GM12801 (cell line): Measurements from ENCODE around the gene RHBDL1.

Experiments
- TF ChIP-seq, protein P1 (sequence below): IDR thresholded peaks from one replicate; pipeline ENCODE4 v1.5.1; 2011; ENCODE audit warnings: control low read depth; ENCODE audit not compliant: insufficient read length; ENCODE audit errors: extremely low read depth

RHBDL1 gene

GRCh38 chr16:638836-639235, 36.6 kb upstream of the RHBDL1 start:
- TF ChIP-seq, protein P1, sequence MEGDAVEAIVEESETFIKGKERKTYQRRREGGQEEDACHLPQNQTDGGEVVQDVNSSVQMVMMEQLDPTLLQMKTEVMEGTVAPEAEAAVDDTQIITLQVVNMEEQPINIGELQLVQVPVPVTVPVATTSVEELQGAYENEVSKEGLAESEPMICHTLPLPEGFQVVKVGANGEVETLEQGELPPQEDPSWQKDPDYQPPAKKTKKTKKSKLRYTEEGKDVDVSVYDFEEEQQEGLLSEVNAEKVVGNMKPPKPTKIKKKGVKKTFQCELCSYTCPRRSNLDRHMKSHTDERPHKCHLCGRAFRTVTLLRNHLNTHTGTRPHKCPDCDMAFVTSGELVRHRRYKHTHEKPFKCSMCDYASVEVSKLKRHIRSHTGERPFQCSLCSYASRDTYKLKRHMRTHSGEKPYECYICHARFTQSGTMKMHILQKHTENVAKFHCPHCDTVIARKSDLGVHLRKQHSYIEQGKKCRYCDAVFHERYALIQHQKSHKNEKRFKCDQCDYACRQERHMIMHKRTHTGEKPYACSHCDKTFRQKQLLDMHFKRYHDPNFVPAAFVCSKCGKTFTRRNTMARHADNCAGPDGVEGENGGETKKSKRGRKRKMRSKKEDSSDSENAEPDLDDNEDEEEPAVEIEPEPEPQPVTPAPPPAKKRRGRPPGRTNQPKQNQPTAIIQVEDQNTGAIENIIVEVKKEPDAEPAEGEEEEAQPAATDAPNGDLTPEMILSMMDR = no peak

- TF ChIP-seq, protein P1 = no peak
These were observed 34.9 kb upstream of the RHBDL1 start for GRCh38 chr16:640614-641013.

DNA sequence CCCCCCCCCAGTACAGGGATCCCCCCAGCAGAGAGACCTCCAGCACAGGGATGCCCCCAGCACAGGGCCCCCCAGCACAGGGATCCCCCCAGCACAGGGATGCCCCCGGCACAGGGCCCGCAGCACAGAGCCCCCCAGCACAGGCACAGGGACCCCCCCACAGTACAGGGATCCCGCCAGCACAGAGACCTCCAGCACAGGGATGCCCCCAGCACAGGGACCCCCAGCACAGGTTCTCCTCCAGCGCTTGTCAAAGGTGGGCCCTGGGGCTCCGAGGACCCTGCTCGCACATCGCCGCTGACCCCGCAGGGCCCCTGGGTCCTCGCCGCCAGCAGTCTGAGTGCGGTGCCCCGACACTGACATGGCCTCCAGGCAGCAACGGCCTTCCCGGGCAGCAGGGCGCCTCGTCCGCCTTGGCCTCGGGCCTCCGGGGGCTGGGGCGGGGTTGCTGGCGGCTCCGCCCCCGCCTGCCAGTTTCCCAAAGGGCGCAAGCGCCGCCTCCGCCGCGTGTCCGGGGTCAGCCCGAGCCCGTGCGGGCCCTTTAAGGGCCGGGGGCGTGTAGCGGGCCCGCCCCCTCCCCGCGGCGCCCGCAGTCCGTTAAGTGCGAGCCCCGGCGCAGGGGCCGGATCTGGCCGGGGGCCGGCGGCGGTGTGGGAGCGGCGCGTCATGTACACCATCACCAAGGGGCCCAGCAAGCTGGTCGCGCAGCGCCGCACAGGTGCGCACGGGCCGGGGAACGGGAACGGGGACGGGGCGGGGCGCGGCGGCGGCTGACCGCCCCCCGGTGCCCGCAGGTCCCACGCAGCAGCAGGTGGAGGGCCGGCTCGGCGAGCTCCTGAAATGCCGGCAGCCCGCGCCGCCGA, 33.9 kb upstream of the RHBDL1 start, which contains the start of gene MCRIP2:
Gene MCRIP2, plus strand, starts transcription at position 503 of the 863 bp plus-strand sequence. Its CDS starts 164 bp downstream, at position 667.
- TF ChIP-seq, protein P1 = no peak

GRCh38 chr16:642189-643049, 33.1 kb upstream of the RHBDL1 start:
- TF ChIP-seq, protein P1 = no peak

GRCh38 chr16:643050-643368, 32.5 kb upstream of the RHBDL1 start:
- TF ChIP-seq, protein P1 = no peak

DNA sequence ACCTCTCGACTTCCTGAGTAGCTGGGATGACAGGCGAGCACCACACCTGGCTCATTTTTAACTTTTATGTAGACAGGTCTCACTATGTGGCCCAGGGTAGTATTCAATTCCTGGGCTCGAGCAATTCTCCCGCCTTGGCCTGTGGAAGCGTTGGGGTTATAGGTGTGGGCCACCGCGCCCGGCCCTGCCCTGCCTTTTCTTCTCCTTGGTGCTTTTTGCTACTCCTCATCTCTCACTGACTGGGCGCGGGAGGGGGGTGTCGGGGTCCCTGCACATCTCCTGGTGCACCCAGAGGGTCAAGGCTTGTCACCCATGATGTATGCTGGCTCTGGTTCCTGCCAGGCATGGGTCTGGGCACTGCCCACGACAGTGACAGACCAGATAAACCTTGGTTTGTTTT, 30.9 kb upstream of the RHBDL1 start:
- TF ChIP-seq, protein P1 = no peak
